HepG2 (cell line): Measurements from ENCODE around the gene HINT2. TPM values are rescaled to one million over a fixed set of nuclear protein-coding genes. Genes with fewer than 3 reads are reported as not detected.

Experiments
- CC2D1A ChIP-seq: sonication (generic); formaldehyde crosslinking; IDR thresholded peaks from 2 replicates; pipeline ENCODE4 v1.8.1; 2023; ENCODE audit warnings: mild to moderate bottlenecking, missing genetic modification reagents
- GABPB1 ChIP-seq: IDR thresholded peaks from 2 replicates; pipeline ENCODE4 v1.6.1; 2016; ENCODE audit warnings: mild to moderate bottlenecking, missing genetic modification reagents, moderate library complexity, missing compliant biosample characterization
- ISL2 ChIP-seq: sonication (generic); formaldehyde crosslinking; IDR thresholded peaks from 2 replicates; pipeline ENCODE4 v1.5.0; 2020; ENCODE audit warnings: missing genetic modification reagents
- MTA1 ChIP-seq: sonication (generic); formaldehyde crosslinking; IDR thresholded peaks from 2 replicates; pipeline ENCODE4 v1.4.0; 2020; ENCODE audit warnings: missing genetic modification reagents, mild to moderate bottlenecking, borderline replicate concordance
- MXD4 ChIP-seq: IDR thresholded peaks from 2 replicates; pipeline ENCODE4 v1.6.1; 2016; ENCODE audit warnings: mild to moderate bottlenecking, missing biosample characterization, missing genetic modification reagents
- NR2F1 ChIP-seq, 2 experiments: fragments of 450-650 bp in 1 of 2; formaldehyde crosslinking in 1 of 2; IDR thresholded peaks; 2 replicates each; pipeline versions ENCODE4 v1.5.0 to v1.6.1; 2016 to 2020; ENCODE audit warnings: mild to moderate bottlenecking in 1 of 2, missing compliant biosample characterization in 1 of 2, missing genetic modification reagents in 1 of 2, moderate library complexity in 1 of 2
- RAD51 ChIP-seq: fragments of 450-650 bp; IDR thresholded peaks from 2 replicates; pipeline ENCODE4 v1.6.1; 2016; ENCODE audit warnings: borderline replicate concordance
- RBFOX2 ChIP-seq: fragments of 200-400 bp; formaldehyde crosslinking; IDR thresholded peaks from 2 replicates; pipeline ENCODE4 v1.6.1; 2017; ENCODE audit warnings: low read depth, mild to moderate bottlenecking, low read length
- SALL2 ChIP-seq: sonication (generic); formaldehyde crosslinking; IDR thresholded peaks from 2 replicates; pipeline ENCODE4 v1.8.1; 2023; ENCODE audit warnings: mild to moderate bottlenecking, missing genetic modification reagents, inconsistent platforms
- SP5 ChIP-seq: IDR thresholded peaks from 2 replicates; pipeline ENCODE4 v1.6.1; 2016; ENCODE audit warnings: low read depth, borderline replicate concordance
- XRCC5 ChIP-seq: fragments of 200-400 bp; formaldehyde crosslinking; optimal IDR thresholded peaks from 2 replicates; pipeline ENCODE3; 2017; ENCODE audit warnings: mild to moderate bottlenecking, low read length
- ZNF460 ChIP-seq: sonication (generic); formaldehyde crosslinking; IDR thresholded peaks from 2 replicates; pipeline ENCODE4 v1.5.1; 2020; ENCODE audit warnings: missing genetic modification reagents, mild to moderate bottlenecking, borderline replicate concordance
- ZNF546 ChIP-seq: sonication (generic); formaldehyde crosslinking; conservative IDR thresholded peaks from 2 replicates; pipeline ENCODE4 v1.8.1; 2023; ENCODE audit warnings: mild to moderate bottlenecking, missing genetic modification reagents
- ZNF567 ChIP-seq: sonication (generic); formaldehyde crosslinking; IDR thresholded peaks from 2 replicates; pipeline ENCODE4 v1.8.1; 2023; ENCODE audit warnings: mild to moderate bottlenecking, missing genetic modification reagents, borderline replicate concordance
- ZNF616 ChIP-seq: sonication (generic); formaldehyde crosslinking; IDR thresholded peaks from 2 replicates; pipeline ENCODE4 v1.5.0; 2020; ENCODE audit warnings: low read depth, mild to moderate bottlenecking, missing genetic modification reagents
- ZNF724P ChIP-seq: sonication (generic); formaldehyde crosslinking; IDR thresholded peaks from 2 replicates; pipeline ENCODE4 v1.8.0; 2022; ENCODE audit warnings: missing genetic modification reagents, borderline replicate concordance
- ZNF772 ChIP-seq: sonication (generic); formaldehyde crosslinking; IDR thresholded peaks from 2 replicates; pipeline ENCODE4 v1.5.0; 2020; ENCODE audit warnings: mild to moderate bottlenecking, missing genetic modification reagents
- ZNF839 ChIP-seq: sonication (generic); formaldehyde crosslinking; IDR thresholded peaks from 2 replicates; pipeline ENCODE4 v1.4.0; 2020; ENCODE audit warnings: missing genetic modification reagents, mild to moderate bottlenecking, borderline replicate concordance
- polyA plus RNA-seq, 8 experiments: library from polyadenylated mRNA; depleted of rRNA in 3 of 8; stranded (reverse) in 7 of 8; unstranded in 1 of 8; fragments of >200 nt; fragmentation: Illumina TruSeq in 4 of 8; extraction: Trizol in 4 of 8; gene quantifications; 2 replicates each; pipeline versions ENCODE4 v1.2.1 to v1.2.3, GENCODE V29; 2011 to 2016; ENCODE audit warnings: low read depth in 4 of 8, missing spikeins in 1 of 8, mixed read lengths in 1 of 8; ENCODE audit not compliant: insufficient read depth in 1 of 8
- total RNA-seq, 5 experiments: library from RNA; depleted of rRNA; stranded (reverse); fragments of >200 nt; fragmentation: Illumina TruSeq; extraction: Trizol; gene quantifications; 2 replicates each; pipeline ENCODE4 v1.2.3, GENCODE V29; 2016; ENCODE audit warnings: low read depth in 1 of 5
- TF ChIP-seq, protein P1 (sequence below): sonication (generic); formaldehyde crosslinking; IDR thresholded peaks from 2 replicates; pipeline ENCODE4 v1.4.0; 2020; ENCODE audit warnings: missing genetic modification reagents, borderline replicate concordance
- TF ChIP-seq, protein P2 (sequence below): sonication (generic); formaldehyde crosslinking; IDR thresholded peaks from 2 replicates; pipeline ENCODE4 v1.4.0; 2020; ENCODE audit warnings: missing genetic modification reagents
- TF ChIP-seq, protein P3 (sequence below): IDR thresholded peaks from 2 replicates; pipeline ENCODE4 v1.6.1; 2016; ENCODE audit warnings: missing biosample characterization, missing genetic modification reagents, low read depth

The HINT2 gene
- total and polyA plus RNA-seq, 2 of the 13 experiments (the other 11 are each of a cell fraction or from before 2014, with no cell fraction given): 37.9 to 56.2 TPM

DNA sequence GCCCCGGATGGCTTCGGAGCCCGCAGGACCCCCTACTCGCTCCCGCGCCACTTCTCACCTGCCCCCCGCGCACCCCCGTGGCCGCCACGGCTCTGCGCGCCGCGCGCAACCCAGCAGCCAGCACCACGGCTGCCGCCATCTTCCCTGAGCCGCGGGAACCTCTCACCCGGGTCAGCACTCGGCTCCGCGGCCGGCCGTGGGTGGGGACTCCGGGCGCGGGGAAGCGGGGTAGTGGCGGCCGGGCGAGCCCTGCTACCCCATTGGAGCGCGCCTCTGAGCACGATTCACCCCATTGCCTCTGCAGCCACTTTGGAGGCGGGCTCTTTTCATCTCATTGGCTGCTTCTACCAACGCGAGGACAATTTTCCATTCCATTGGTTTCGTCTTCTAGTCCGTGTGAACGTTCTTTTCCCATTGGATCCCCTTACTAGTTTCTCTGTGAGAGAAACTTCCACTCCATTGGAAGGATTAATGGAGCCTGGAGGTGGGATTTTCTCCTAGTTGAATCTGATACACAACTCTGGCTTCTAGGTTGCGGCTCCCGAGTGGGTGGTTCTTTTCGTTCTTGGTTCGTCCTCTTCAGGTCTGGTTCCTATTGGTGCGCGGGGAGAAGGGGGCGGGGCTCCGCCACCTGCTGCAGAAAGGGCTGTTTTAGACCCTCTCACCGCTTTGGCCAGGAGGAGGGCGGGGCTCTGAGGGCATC, at the start of gene HINT2 (continued):
- TF ChIP-seq MTA1 (CRISPR knock-in tag) (no peak), ZNF772 (CRISPR knock-in tag) (peak; percentile 1; the same call in 1 of the 2 replicates), RBFOX2 (peak; percentile 100), ZNF839 (no peak), GABPB1 (peak; percentile 62; the same call in 1 of the 2 replicates), ZNF546 (CRISPR knock-in tag) (no peak), SP5 (CRISPR knock-in tag) (0 out of 2 replicates have a peak, but pooled peaks have one; percentile 37), NR2F1 (CRISPR knock-in tag; IDR thresholded peaks at IDR 0.05) (0 out of 4 replicates have a peak, but pooled peaks of 1 of the 2 experiments have one; percentile 5), MXD4 (CRISPR knock-in tag) (no peak), CC2D1A (CRISPR knock-in tag) (no peak), RAD51 (no peak), ZNF460 (CRISPR knock-in tag) (no peak), XRCC5 (peak; percentile 20), ISL2 (CRISPR knock-in tag) (peak; percentile 14; the same call in 1 of the 2 replicates), ZNF724P (CRISPR knock-in tag) (no peak; the same call in 1 of the 2 replicates), ZNF567 (CRISPR knock-in tag) (no peak), SALL2 (CRISPR knock-in tag) (peak; percentile 61; the same call in 1 of the 2 replicates), ZNF616 (CRISPR knock-in tag) (no peak)
- TF ChIP-seq, protein P1, sequence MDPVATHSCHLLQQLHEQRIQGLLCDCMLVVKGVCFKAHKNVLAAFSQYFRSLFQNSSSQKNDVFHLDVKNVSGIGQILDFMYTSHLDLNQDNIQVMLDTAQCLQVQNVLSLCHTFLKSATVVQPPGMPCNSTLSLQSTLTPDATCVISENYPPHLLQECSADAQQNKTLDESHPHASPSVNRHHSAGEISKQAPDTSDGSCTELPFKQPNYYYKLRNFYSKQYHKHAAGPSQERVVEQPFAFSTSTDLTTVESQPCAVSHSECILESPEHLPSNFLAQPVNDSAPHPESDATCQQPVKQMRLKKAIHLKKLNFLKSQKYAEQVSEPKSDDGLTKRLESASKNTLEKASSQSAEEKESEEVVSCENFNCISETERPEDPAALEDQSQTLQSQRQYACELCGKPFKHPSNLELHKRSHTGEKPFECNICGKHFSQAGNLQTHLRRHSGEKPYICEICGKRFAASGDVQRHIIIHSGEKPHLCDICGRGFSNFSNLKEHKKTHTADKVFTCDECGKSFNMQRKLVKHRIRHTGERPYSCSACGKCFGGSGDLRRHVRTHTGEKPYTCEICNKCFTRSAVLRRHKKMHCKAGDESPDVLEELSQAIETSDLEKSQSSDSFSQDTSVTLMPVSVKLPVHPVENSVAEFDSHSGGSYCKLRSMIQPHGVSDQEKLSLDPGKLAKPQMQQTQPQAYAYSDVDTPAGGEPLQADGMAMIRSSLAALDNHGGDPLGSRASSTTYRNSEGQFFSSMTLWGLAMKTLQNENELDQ (CRISPR knock-in tag): no peak
- TF ChIP-seq, protein P2, sequence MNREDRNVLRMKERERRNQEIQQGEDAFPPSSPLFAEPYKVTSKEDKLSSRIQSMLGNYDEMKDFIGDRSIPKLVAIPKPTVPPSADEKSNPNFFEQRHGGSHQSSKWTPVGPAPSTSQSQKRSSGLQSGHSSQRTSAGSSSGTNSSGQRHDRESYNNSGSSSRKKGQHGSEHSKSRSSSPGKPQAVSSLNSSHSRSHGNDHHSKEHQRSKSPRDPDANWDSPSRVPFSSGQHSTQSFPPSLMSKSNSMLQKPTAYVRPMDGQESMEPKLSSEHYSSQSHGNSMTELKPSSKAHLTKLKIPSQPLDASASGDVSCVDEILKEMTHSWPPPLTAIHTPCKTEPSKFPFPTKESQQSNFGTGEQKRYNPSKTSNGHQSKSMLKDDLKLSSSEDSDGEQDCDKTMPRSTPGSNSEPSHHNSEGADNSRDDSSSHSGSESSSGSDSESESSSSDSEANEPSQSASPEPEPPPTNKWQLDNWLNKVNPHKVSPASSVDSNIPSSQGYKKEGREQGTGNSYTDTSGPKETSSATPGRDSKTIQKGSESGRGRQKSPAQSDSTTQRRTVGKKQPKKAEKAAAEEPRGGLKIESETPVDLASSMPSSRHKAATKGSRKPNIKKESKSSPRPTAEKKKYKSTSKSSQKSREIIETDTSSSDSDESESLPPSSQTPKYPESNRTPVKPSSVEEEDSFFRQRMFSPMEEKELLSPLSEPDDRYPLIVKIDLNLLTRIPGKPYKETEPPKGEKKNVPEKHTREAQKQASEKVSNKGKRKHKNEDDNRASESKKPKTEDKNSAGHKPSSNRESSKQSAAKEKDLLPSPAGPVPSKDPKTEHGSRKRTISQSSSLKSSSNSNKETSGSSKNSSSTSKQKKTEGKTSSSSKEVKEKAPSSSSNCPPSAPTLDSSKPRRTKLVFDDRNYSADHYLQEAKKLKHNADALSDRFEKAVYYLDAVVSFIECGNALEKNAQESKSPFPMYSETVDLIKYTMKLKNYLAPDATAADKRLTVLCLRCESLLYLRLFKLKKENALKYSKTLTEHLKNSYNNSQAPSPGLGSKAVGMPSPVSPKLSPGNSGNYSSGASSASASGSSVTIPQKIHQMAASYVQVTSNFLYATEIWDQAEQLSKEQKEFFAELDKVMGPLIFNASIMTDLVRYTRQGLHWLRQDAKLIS (CRISPR knock-in tag): 0 out of 2 replicates have a peak, but pooled peaks have one; percentile 24
- TF ChIP-seq, protein P3, sequence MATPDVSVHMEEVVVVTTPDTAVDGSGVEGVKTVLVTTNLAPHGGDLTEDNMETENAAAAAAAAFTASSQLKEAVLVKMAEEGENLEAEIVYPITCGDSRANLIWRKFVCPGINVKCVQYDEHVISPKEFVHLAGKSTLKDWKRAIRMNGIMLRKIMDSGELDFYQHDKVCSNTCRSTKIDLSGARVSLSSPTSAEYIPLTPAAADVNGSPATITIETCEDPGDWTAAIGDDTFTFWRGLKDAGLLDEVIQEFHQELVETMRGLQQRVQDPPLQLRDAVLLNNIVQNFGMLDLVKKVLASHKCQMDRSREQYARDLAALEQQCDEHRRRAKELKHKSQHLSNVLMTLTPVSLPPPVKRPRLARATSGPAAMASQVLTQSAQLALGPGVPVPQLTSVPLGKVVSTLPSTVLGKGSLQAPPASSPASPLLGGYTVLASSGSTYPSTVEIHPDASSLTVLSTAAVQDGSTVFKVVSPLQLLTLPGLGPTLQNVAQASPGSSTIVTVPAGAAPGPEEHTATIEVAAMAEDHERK (CRISPR knock-in tag): no peak
